HG03432 (cell line): ENCODE measurements around the gene NFATC2.

Experiments
- ATAC-seq: cut with Tn5 transposase; IDR thresholded peaks from one replicate; pipeline ENCODE4 v1.9.1; 2021; ENCODE audit warnings: mild to moderate bottlenecking, moderate library complexity; ENCODE audit not compliant: unreplicated experiment

Gene NFATC2

GRCh38 chr20:51522207-51522606 is 20.3 kb downstream of the NFATC2 start:
- no peak for ATAC-seq

DNA sequence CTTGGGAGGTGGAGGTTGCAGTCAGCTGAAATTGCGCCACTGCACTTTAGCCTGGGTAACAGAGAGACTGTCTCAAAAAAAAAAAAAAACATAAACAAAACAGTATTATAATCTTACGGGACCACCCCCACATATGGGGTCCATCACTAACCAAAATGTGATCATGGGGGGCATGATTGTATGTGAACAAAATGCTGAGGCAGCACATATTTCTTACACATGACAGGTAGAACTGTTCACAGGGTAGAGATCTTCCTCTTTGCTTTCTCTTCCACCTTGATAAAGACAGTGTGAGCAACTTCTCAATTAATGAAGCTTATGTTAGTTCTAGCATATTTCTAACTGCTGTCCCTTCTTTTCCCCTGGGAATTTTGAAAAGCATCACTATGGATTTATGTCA is 24.7 kb downstream of the NFATC2 start:
- ATAC-seq: no peak

DNA sequence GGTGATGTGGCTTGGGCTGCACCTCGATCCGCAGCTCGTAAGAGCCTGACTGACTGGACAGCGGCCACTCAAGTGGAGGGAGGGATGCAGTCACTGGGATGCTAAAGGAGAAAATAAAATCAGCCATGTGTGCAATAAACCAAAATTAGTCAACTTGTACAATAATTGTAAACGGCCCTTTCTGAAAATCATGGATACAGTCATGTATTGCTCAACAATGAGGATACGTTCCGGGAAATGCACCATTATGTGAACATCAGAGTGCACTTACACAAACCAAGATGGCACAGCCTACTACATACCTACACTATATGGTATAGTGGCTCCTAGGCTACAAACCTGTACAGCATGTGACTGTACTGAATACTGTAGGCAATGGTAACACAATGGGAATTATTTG is 25.7 kb downstream of the NFATC2 start:
- no peak for ATAC-seq

DNA sequence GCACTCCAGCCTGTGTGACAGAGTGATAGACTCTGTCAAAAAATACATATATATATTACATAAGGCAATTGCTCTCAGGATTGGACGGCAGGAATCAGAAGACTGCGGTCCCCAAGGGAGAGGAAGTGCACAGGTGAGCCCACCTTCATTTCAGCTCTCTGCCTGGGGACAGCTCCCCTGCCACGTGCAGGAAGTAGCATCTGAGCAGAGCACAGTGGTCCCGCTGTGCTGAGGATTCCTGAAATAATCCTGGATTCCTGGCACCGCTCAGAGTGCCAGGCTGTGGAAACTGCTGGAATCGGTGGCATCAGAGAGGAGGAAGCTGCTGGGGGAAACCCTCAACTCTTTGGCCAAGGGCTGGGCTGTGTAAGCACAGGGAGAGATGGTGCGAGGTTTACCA is 27.7 kb downstream of the NFATC2 start:
- ATAC-seq: no peak

DNA sequence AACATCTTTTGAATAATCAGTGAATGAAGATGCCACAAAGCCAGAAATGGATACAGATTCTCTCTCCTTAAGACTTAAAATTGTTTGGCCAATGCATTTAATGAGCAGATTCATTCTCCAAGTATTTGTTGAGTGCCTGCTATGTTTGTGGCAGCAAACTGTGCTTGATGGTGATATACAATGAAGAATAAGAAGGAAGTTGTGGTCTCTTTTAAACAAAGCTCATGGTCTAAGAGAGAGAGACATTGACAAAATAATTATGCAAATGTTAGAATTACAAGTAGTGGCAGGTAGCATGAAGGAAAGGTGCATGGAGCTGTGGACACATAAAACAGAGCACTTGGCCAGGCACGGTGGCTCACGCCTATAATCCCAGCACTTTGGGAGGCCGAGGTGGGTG is 28.3 kb downstream of the NFATC2 start:
- ATAC-seq: no peak

DNA sequence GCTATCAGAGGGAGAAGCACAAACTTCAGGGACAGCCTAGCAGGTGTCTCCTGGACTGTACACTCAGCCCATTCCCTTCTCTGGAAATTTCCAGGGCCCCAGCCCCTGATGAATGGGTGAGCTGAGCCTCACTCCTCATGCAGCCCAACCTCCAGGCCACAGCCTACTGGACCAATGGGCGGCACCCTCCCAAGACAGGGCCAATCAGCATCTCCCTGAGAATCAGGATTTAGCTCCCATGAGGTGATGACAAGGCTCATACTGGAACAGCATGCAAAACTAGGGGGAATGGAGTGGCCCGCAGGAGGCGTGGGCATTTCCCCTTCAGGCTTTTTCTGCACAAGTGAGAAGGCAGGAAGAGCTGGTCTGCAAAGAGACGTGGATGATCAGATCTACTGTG is 29.0 kb downstream of the NFATC2 start:
- ATAC-seq: no peak

GRCh38 chr20:51512645-51513044 is 29.9 kb downstream of the NFATC2 start:
- no peak for ATAC-seq

GRCh38 chr20:51511861-51512619 is 30.5 kb downstream of the NFATC2 start:
- no peak for ATAC-seq

- no peak for ATAC-seq
Observed at GRCh38 chr20:51510936-51511605, 31.4 kb downstream of the NFATC2 start.

DNA sequence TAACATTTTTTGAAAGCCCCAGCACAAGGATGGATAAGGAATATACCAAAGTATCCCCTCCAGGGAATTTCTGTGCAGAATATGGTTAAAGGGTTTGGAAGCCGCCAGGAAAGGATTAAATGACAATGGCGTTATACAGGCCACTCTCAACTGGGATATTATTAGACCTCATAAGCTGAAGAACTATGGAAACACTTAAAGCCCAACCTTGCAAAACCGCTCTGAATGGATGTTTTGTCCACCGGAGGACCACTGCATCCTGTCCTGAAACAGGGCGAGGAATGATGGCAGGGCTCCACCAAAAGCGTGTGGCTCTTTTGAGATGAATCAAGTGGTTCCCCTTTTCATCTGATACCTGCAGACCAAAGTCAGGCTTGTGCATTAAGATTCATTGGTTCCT is 32.4 kb downstream of the NFATC2 start:
- no peak for ATAC-seq

DNA sequence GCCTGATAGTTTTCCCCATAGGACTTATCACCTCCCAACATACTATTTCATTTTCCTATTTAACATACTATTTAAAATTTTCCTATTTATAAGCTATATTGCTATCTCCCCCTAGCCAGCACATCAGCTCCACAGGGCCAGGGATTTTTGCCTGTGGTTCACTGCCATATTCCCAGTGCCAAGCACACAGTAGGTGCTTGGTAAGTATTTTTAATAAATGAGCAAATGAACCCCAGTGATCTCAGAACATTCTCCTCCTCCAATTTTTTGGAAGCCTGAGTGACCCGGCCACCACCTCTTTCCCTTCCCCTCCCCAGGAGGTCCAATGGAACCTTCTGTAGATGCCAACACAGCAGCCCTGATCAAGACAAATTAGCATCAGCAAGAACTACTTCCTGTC is 33.3 kb downstream of the NFATC2 start:
- no peak for ATAC-seq

DNA sequence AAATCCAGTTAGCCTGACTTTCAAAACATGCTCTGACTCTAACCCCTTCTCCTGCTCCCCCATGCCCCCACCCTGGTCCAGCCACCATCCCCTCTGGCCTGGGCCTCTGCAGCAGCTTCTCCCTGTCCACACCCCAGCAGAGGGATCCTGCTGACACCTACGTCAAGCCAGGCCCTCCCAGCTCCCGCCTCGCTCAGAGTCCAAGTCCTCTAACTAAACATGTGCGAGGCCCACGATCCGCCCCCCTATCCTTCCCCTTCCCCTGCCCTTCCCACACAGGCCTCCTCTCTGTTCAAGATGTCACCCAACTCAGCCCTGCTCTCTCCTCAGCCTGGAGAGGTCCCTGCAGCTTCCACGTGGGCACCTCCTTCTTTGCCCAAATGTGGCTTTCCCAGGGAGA is 33.7 kb downstream of the NFATC2 start:
- no peak for ATAC-seq

DNA sequence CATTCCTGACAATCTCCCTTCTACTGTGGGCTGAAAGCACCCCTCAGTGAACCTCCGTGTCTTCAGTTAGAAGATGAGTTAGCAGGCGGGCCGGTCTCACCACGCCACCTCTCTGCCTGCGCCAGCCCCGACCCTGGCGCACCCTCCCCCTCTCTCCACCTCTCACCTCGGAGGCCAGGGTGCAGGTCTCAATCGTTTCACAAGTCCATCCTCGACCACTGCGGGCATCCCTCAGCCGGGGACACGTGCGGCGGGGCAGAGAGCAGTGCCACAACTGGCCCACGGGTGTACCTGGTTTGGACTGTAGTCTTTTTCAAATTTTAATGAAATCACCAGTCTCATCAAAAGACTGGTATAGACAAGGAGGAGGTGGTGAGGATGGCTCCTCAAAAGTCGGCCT is 34.4 kb downstream of the NFATC2 start:
- ATAC-seq: no peak

GRCh38 chr20:51507216-51508036 is 35.1 kb downstream of the NFATC2 start:
- ATAC-seq: no peak

DNA sequence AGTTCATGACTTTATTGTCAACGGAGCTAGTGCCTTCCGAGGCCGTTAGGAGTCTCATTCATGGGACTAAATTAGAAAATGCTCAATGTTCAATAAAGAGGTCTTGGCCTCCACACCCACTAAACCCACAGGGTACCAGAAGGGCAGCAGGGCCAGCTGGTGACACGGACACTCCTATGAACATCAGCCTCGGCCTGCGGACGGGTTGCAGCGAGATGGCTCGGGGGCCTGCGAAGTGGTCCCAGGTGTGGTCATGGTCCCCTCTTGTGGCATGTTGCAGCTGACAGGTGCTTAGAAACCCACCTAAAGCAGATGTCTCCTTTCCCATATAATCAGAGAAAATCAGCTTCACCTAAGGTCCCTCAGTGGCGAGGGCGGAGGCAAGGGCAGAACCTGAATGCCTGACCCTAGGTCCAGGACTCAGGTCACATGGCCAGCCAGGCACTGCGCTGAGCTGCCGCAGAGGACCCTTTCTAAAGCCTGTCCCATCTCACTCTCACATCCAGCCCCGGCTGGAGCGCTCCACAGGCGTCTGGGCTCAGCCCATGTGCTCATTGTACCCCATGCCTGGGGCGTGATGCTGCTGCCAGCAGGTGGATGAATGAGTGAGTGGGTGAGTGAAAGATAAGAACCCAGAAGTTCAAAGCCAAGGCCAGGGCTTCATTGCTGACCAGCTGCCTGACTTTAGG is 35.8 kb downstream of the NFATC2 start:
- no peak for ATAC-seq

- no peak for ATAC-seq
Observed at GRCh38 chr20:51505566-51505965, 37.0 kb downstream of the NFATC2 start.

- no peak for ATAC-seq
Observed at GRCh38 chr20:51503376-51503775, 39.1 kb downstream of the NFATC2 start.

DNA sequence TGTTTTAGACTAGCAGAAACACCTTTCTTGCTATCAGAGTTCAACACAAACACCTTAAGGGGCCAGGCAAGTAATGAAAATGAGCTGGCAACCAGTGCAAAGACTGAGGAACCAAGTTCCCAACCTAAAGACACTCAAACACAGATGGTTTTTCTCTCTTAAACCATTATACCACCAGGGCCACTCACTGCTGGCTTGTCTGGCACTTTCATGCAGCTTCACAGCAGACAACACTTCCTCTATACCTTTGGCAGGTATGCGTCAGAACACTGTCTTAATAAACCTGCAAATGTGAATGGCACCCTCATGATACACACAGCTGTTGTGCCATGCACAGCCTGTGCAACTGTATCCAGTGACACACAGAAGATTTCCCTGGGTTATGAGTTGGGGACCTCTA is 41.6 kb downstream of the NFATC2 start:
- no peak for ATAC-seq

DNA sequence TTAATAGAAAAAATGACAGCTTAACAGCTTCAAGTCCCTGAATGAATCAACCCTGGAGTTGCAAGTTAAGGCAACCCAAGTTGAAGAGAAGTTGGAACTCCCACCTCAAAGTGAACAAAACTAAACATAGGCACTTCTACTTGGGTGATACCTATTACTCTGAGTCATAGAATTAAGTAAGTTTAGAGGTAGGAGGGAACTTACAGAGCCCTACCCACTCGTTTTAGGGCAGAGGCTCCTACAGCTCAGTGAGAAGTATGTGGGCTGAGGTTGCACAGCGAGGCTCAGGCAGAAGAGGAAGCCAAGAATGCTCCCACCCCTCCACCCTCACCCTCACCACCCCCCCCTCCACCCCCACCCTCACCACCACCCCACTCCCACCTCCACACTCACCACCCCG is 42.2 kb downstream of the NFATC2 start:
- ATAC-seq: peak; percentile 68

- ATAC-seq: no peak
Observed at GRCh38 chr20:51498765-51499540, 43.6 kb downstream of the NFATC2 start.
